ENCODE measurements around the gene SORBS1. TPM values are rescaled to one million over a fixed set of nuclear protein-coding genes. Genes with fewer than 3 reads are reported as not detected.

SORBS1 gene
- total RNA-seq, 2 experiments from 2014 or later, result 0.13 to 0.70 TPM

DNA sequence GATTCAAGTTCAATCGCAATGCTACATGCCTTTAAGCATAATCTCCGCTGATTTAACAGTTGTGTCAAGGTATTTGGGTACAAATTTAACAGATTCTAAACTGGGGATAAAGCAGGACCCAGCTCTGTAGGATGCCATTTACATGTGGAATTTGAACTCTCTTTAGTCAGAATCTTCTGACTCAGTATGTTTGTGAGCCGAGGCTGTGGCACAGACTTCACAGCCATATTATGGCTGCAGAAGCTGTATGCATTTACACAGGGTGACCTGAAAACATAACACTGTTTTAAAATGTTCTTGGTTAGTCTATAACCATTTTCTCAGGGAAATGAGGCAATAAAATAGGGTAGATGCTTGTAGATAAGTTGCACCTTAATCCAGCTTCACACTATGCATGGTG lies 279.1 kb downstream of the SORBS1 start:
- CTCF ChIA-PET, result no interaction called here
- H3K36me3 Mint-ChIP-seq (ENCODE audit: low read depth), result no peaks in the 10 kb centered on the region

DNA sequence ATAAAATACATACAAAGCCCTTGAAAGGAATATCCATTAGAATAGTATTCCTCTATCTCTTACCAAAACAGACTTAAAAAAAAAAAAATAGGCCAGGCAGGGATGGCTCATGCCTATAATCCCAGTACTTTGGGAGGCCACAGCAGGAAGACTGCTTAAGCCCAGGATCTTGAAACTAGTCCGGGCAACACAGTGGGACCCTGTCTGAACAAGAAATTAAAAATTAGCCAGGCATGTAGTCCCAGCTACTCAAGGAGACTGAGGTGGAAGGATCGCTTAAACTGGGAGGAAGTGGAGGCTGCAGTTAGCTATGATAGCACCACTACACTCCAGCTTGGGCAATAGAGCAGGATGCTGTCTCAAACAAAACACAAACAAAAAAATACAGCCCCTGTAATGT lies 280.0 kb downstream of the SORBS1 start:
- Mint-ChIP-seq H3K9me3 (no peaks in the 10 kb centered on the region), H3K27me3 (peaks cover 8% of the 10 kb centered on the region), H3K27ac (no peak overlapping the region), H3K4me3 (no peak overlapping the region), H3K36me3 (ENCODE audit: low read depth) (no peaks in the 10 kb centered on the region), H3K4me1 (ENCODE audit: low read depth) (no peaks in the 10 kb centered on the region)
- CTCF ChIA-PET, result no interaction called here
- intact Hi-C loops (cut with micrococcal nuclease), result no loop called here
- DNase-seq (no peak), ATAC-seq (no peak)
- TF ChIP-seq, protein P1, sequence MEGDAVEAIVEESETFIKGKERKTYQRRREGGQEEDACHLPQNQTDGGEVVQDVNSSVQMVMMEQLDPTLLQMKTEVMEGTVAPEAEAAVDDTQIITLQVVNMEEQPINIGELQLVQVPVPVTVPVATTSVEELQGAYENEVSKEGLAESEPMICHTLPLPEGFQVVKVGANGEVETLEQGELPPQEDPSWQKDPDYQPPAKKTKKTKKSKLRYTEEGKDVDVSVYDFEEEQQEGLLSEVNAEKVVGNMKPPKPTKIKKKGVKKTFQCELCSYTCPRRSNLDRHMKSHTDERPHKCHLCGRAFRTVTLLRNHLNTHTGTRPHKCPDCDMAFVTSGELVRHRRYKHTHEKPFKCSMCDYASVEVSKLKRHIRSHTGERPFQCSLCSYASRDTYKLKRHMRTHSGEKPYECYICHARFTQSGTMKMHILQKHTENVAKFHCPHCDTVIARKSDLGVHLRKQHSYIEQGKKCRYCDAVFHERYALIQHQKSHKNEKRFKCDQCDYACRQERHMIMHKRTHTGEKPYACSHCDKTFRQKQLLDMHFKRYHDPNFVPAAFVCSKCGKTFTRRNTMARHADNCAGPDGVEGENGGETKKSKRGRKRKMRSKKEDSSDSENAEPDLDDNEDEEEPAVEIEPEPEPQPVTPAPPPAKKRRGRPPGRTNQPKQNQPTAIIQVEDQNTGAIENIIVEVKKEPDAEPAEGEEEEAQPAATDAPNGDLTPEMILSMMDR (IDR thresholded peaks at IDR 0.05), result no peak
- POLR2A ChIA-PET, result interaction anchor here (0.7 kb wide), 1 partner anchor 751 kb away, joined by 3 read pairs; no protein-coding TSS in a partner anchor

More for the DNA sequence above, 279.1 kb downstream of the SORBS1 start:
- H3K27me3 Mint-ChIP-seq, result peaks cover 10% of the 10 kb centered on the region
- TF ChIP-seq, protein P1 (IDR thresholded peaks at IDR 0.05), result no peak
- intact Hi-C loops (cut with micrococcal nuclease), result no loop called here
- DNase-seq (no peak), ATAC-seq (no peak)
- no peak overlapping the region for H3K4me3 Mint-ChIP-seq
- POLR2A ChIA-PET, result no interaction called here
- H3K27ac Mint-ChIP-seq, result no peak overlapping the region
- H3K9me3 Mint-ChIP-seq, result no peaks in the 10 kb centered on the region
- H3K4me1 Mint-ChIP-seq (ENCODE audit: low read depth), result no peaks in the 10 kb centered on the region

GRCh38 chr10:95280637-95281036 lies 280.5 kb downstream of the SORBS1 start:
- ATAC-seq (no peak), DNase-seq (no peak)
- POLR2A ChIA-PET, result no interaction called here
- Mint-ChIP-seq H3K4me1 (ENCODE audit: low read depth) (no peaks in the 10 kb centered on the region), H3K27me3 (peaks cover 7% of the 10 kb centered on the region), H3K4me3 (no peak overlapping the region), H3K27ac (no peak overlapping the region), H3K9me3 (no peaks in the 10 kb centered on the region), H3K36me3 (ENCODE audit: low read depth) (no peaks in the 10 kb centered on the region)
- TF ChIP-seq, protein P1 (IDR thresholded peaks at IDR 0.05), result no peak
- CTCF ChIA-PET, result no interaction called here
- intact Hi-C loops (cut with micrococcal nuclease), result no loop called here

DNA sequence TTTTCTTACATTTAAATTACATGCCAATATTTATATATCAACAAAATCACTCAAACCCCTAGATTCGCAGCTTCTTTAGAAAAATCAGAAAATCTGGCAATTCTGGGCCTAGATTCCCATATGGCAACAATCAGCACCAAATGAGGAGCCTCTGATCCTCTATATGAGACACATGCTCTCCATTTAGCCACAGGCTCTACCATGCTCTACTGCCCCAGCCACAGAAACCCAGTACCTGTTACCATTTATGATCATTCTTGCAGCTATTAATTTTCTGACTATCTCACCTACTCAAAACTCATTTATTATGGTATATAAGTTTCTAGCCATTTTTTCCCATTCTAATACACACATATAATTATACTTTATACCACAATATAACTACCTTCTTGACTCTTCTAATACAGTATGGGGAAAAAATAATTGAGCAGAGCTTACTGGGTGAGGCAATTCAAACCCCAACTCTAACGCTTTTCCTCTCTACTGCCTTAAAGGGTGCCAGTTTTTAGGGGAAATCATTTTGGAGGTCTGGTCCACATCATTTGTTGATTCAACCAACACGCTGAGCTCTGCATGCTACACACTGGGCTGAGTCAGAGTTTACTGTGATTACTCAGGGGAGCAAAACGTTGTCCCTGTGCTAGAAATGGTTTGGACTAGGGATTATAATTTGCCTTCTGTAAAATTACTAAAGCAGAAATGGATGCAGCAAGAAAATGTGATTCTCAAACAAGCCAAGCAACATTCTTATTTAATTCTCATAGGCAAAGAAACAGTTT lies 281.9 kb downstream of the SORBS1 start:
- Mint-ChIP-seq H3K9me3 (no peaks in the 10 kb centered on the region), H3K4me1 (ENCODE audit: low read depth) (no peaks in the 10 kb centered on the region), H3K36me3 (ENCODE audit: low read depth) (no peaks in the 10 kb centered on the region), H3K27ac (no peak overlapping the region), H3K4me3 (no peak overlapping the region), H3K27me3 (peaks cover 3% of the 10 kb centered on the region)
- DNase-seq (no peak), ATAC-seq (no peak)
- ChIA-PET CTCF (interaction anchor here (1.2 to 1.3 kb wide), 2 partner anchors 32 to 84 kb away, joined by 3 to 6 read pairs; no protein-coding TSS in a partner anchor), POLR2A (no interaction called here)
- TF ChIP-seq, protein P1 (IDR thresholded peaks at IDR 0.05), result no peak
- intact Hi-C loops (cut with micrococcal nuclease), result no loop called here
